GM18526 (cell line): ENCODE results near the gene MALT1.

Experiments used
- POLR2A ChIP-seq: IDR thresholded peaks from 3 replicates; pipeline ENCODE4 v1.6.1; 2011; ENCODE audit not compliant: insufficient read length; ENCODE audit errors: extremely low read depth

The MALT1 gene

DNA sequence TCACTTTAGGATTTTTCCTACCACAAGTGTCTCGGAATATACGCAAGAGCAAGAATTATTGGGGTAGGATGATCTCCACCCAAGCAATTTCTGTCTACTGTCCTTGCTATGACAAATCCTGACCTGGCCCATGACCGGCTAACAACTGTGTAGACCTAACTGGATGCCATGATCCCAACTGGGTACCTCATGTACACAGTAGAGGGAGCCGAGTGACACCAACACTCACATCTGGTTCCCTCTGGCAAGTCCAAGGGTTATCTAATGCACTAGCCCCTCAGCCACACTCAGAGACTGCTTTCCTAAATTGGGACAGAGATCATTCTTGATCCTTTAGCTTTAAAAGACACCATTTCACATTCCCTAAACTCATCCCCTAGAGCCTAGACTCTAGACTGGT lies 132.7 kb downstream of the MALT1 start:
- TF ChIP-seq POLR2A: no peak
